ENCODE data around the gene SHF. TPM values are rescaled to one million over a fixed set of nuclear protein-coding genes. Genes with fewer than 3 reads are reported as not detected.

SHF gene
- total and polyA plus RNA-seq, 2 donors (not counting 1 experiment from before 2014, with no cell fraction given) = 1.6 to 15.4 TPM

GRCh38 chr15:45180648-45181436 is 6.9 kb downstream of the SHF start:
- DNase-seq = no peak
- Mint-ChIP-seq H3K9me3 (ENCODE audit: insufficient read depth) (no peaks in the 10 kb centered on the region), H3K27ac (no peak overlapping the region), H3K4me1 (peaks cover 6% of the 10 kb centered on the region), H3K27me3 (peaks cover 7% of the 10 kb centered on the region), H3K4me3 (no peak overlapping the region)
- Histone ChIP-seq H3K4me2 (replicated peaks; ENCODE audit: low read depth, low read length, poor library complexity, severe bottlenecking) (no peak overlapping the region), H3K79me2 (ENCODE audit: control insufficient read depth, insufficient read depth, low read length) (no peaks in the 10 kb centered on the region), H3K27me3 (replicated peaks in 1 of 4; ENCODE audit: control extremely low read depth in 1 of 4, control insufficient read depth in 3 of 4, insufficient read depth in 4 of 4, low read length in 3 of 4) (no peaks in the 10 kb centered on the region), H4K20me1 (ENCODE audit: control insufficient read depth, insufficient read depth, low read length, poor library complexity, severe bottlenecking) (no peaks in the 10 kb centered on the region), H3K4me1 (ENCODE audit: control insufficient read depth in 2 of 2, insufficient read depth in 2 of 2, low read length in 2 of 2) (no peaks in the 10 kb centered on the region), H3K9me3 (ENCODE audit: control extremely low read depth in 1 of 3, control insufficient read depth in 2 of 3, insufficient read depth in 1 of 3, low read length in 2 of 3) (no peaks in the 10 kb centered on the region), H2AFZ (ENCODE audit: insufficient read depth, low read depth, low read length, poor library complexity, severe bottlenecking) (no peak overlapping the region), H3K36me3 (replicated peaks in 1 of 2; ENCODE audit: control extremely low read depth in 1 of 2, control insufficient read depth in 1 of 2, extremely low read depth in 1 of 2, insufficient read depth in 2 of 2, low read length in 1 of 2) (no peaks in the 10 kb centered on the region), H3K27ac (ENCODE audit: low read length in 2 of 2) (no peak overlapping the region), H3K9ac (ENCODE audit: low read length) (no peak overlapping the region), H3K4me3 (ENCODE audit: control extremely low read depth in 1 of 5, extremely low read depth in 1 of 5, insufficient read depth in 1 of 5, low read depth in 2 of 5, low read length in 4 of 5) (no peak overlapping the region)
- no peak for ATAC-seq (ENCODE audit: low read depth)
- WGBS (ENCODE audit: insufficient coverage) = 89% methylated on average over 7 of the region's 8 CpGs
- intact Hi-C loops (cut with micrococcal nuclease) = no loop called here
- POLR2A ChIA-PET = no interaction called here
- no peak for TF ChIP-seq CTCF (IDR thresholded peaks at IDR 0.05)
- no peak for TF ChIP-seq EZH2 (IDR thresholded peaks at IDR 0.05; ENCODE audit: borderline replicate concordance, insufficient read depth, low read depth, low read length, poor library complexity, severe bottlenecking)
- CTCF ChIA-PET = interaction anchor here (0.6 to 4.8 kb wide), 13 partner anchors 12 to 443 kb away, joined by 3 to 37 read pairs (median 4); a partner anchor contains a TSS

GRCh38 chr15:45180201-45180600 is 7.6 kb downstream of the SHF start:
- intact Hi-C loops (cut with micrococcal nuclease) = no loop called here
- H3K9me3 Mint-ChIP-seq (ENCODE audit: insufficient read depth) = no peaks in the 10 kb centered on the region
- H3K27ac Mint-ChIP-seq = no peak overlapping the region
- H3K27me3 Mint-ChIP-seq = peaks cover 7% of the 10 kb centered on the region
- H3K9ac ChIP-seq (ENCODE audit: low read length) = no peak overlapping the region
- H3K9me3 ChIP-seq (ENCODE audit: control extremely low read depth in 1 of 3, control insufficient read depth in 2 of 3, insufficient read depth in 1 of 3, low read length in 2 of 3) = no peaks in the 10 kb centered on the region
- H4K20me1 ChIP-seq (ENCODE audit: control insufficient read depth, insufficient read depth, low read length, poor library complexity, severe bottlenecking) = no peaks in the 10 kb centered on the region
- no peak overlapping the region for H3K4me3 Mint-ChIP-seq
- H3K4me1 ChIP-seq (ENCODE audit: control insufficient read depth in 2 of 2, insufficient read depth in 2 of 2, low read length in 2 of 2) = no peaks in the 10 kb centered on the region
- ChIA-PET CTCF (interaction anchor here (0.6 to 4.8 kb wide), 13 partner anchors 11 to 443 kb away, joined by 3 to 37 read pairs (median 4); a partner anchor contains a TSS), POLR2A (no interaction called here)
- no peaks in the 10 kb centered on the region for H3K27me3 ChIP-seq (replicated peaks in 1 of 4; ENCODE audit: control extremely low read depth in 1 of 4, control insufficient read depth in 3 of 4, insufficient read depth in 4 of 4, low read length in 3 of 4)
- H3K4me2 ChIP-seq (replicated peaks; ENCODE audit: low read depth, low read length, poor library complexity, severe bottlenecking) = no peak overlapping the region
- H3K36me3 ChIP-seq (replicated peaks in 1 of 2; ENCODE audit: control extremely low read depth in 1 of 2, control insufficient read depth in 1 of 2, extremely low read depth in 1 of 2, insufficient read depth in 2 of 2, low read length in 1 of 2) = no peaks in the 10 kb centered on the region
- no peak overlapping the region for H2AFZ ChIP-seq (ENCODE audit: insufficient read depth, low read depth, low read length, poor library complexity, severe bottlenecking)
- H3K27ac ChIP-seq (ENCODE audit: low read length in 2 of 2) = no peak overlapping the region
- no peak for DNase-seq
- ATAC-seq (ENCODE audit: low read depth) = no peak
- WGBS (ENCODE audit: insufficient coverage) = 31% methylated on average over 7 of the region's 7 CpGs
- peaks cover 2% of the 10 kb centered on the region for H3K4me1 Mint-ChIP-seq
- no peaks in the 10 kb centered on the region for H3K79me2 ChIP-seq (ENCODE audit: control insufficient read depth, insufficient read depth, low read length)
- H3K4me3 ChIP-seq (ENCODE audit: control extremely low read depth in 1 of 5, extremely low read depth in 1 of 5, insufficient read depth in 1 of 5, low read depth in 2 of 5, low read length in 4 of 5) = no peak overlapping the region
- TF ChIP-seq EZH2 (IDR thresholded peaks at IDR 0.05; ENCODE audit: borderline replicate concordance, insufficient read depth, low read depth, low read length, poor library complexity, severe bottlenecking) (no peak), CTCF (IDR thresholded peaks at IDR 0.05) (no peak)

Data from B cell (primary cell).